T-helper 1 cell treated with Interleukin-12 subunit alpha and Interleukin-12 subunit beta and Interleukin-4 antibody, amounts not matched to agents 30 ng/mL and 1 ng/mL, for 36 hours (primary cell): ENCODE measurements around the gene TBC1D12. TPM values are rescaled to one million over a fixed set of nuclear protein-coding genes. Genes with fewer than 3 reads are reported as not detected.
"Not testable (repeated sequence)": the region's sequence is repeated elsewhere in the genome, so short reads cannot be mapped to it uniquely, and the experiment has no call there.

Experiments used
- intact Hi-C: fragments of 100-400 bp; cut with micrococcal nuclease; formaldehyde crosslinking; loops from one replicate; pipeline ENCODE4 v1.15.1; 2024
- total RNA-seq: library from RNA; stranded (reverse); gene quantifications from 2 replicates; pipeline ENCODE4 v1.2.3, GENCODE V29; 2022

TBC1D12 gene
- 0.29 and 0.74 TPM in 2 replicates for total RNA-seq

DNA sequence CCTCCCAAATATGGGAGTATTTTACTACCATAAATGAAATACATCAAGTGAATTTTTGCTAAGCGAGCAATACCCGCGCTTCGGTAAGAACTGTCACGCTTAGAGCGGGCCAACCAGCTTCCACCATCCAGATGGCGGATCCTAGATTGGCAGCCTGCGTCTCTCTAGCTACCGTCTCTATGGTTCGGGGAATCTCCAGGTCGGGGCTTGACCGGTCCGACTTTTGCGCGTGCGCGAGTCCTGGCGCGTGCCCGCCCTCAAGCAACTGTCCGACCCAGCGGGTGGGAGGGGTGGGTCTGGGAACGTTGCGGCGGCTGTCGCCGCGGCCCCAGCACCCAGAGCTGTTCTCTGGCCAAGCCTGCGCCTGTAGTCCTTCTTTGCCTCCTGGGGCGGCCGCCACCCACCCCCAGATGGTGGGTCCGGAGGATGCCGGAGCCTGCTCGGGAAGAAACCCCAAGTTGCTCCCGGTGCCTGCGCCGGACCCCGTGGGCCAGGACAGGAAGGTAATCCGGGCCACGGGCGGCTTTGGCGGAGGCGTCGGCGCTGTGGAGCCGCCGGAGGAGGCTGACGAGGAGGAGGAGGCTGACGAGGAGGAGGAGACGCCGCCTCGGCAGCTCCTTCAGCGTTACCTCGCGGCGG, at the start of gene TBC1D12:
TBC1D12 (plus strand) TSS at position 338 of the 639 bp plus-strand sequence; CDS start at position 411, 73 bp downstream.
- intact Hi-C loops = loop anchor here (1.0 kb wide), 1 partner anchor 40 kb away; the partner anchor contains the start of gene NOC3L

DNA sequence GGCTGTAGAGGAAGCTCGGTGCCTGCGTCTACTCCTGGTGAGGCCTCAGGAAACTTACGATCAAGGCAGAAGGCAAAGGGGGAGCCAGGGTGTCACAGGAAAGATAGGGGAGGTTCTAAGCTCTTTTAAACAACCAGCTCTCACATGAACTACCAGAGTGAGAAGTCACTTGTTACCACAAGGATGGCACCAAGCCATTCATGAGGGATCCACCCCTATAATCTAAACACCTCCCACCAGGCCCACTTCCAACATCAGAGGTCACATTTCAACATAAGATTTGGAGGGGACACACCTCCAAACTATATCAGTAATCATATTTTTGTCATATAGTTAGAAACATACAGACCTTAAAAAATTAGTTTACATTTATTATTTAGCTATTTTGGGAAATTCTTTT, 49.0 kb upstream of the TBC1D12 start:
- intact Hi-C loops = no loop called here

DNA sequence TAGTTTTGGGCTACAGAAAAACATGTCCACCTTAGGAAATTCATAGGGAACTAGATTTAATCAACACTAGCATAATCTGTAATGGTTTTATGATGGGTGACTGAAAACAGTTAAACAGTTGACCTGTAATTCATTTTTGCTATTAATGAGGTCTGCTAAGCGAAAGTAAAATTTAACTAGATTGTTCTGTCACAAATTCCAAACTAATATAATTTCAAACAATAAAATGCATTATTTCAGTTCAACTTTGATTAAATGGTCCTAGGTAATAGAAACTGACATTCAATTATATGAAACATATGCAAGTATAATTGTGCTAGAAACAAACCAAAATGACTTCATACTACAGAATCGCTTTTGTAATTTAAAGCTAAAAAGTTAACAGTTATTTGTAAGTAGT, 46.5 kb upstream of the TBC1D12 start:
- intact Hi-C loops = no loop called here

DNA sequence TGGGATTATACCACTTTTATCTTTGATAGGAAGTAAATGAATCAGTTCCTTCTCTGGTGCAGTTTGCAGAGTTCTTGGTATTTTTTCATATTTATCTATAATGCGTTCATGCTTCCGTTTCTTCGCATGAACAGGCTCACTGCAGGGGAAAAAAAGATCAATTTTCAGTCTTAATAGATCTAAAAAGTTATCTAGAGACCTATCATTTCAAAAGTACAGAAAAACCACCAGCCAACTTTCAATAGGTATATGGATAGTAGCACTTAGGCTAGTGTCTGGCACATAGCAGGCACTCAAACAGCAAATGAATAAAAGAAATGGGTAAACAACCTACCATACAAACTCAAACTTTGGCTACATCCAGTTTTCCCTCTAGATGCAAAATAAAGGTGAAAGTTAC, 45.1 kb upstream of the TBC1D12 start:
- intact Hi-C loops = no loop called here

DNA sequence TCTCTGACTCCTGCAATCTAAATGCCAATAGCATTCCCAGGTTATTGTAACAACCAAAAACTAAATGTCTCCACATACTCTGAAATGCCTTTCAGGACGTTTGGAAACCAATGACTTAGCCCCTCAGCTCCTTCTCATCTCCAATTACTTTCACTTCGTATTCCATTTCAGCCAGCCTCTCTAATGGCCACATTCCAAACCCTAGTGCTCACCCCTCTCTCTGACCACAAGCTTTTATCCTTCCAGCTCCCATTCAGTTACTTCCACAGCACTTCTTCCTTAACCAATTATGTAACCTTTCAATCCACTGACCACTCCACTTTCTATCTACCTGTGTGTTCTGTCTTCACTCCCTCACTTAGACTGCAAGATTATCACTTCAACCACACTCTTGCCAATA, 43.9 kb upstream of the TBC1D12 start:
- intact Hi-C loops = no loop called here

DNA sequence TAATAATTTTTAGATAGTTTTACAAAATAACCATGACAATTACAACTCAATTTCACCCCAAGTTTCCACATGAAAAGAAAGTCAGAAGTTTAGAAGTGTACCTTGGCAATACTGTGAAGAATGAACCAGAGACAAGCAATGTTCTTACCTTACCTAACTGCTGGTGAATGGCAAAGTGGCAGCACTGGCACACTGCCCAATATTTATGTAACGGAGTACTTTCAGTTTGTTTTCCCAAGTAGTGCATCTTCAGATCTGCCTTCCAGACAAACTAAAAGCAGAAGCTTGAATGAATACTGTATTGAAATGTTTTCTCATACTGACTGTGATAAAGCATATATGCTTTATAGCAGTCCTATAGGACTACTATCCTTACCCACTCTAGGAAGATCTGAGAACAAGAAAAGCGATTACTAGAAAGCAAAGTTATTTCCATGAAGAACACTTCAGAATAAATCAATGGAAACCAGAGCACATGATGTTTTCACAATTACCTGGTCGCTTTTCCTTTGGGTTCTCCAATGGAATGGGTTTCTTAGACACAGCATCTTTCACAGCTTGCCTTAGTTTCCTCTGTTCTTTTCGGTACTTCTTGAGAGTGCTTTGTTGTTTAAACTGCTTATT, 41.1 kb upstream of the TBC1D12 start:
- intact Hi-C loops = loop anchor here (5.0 kb wide), 3 partner anchors 81 to 1201 kb away; partner anchors contain the start of genes CEP55 and SORBS1

DNA sequence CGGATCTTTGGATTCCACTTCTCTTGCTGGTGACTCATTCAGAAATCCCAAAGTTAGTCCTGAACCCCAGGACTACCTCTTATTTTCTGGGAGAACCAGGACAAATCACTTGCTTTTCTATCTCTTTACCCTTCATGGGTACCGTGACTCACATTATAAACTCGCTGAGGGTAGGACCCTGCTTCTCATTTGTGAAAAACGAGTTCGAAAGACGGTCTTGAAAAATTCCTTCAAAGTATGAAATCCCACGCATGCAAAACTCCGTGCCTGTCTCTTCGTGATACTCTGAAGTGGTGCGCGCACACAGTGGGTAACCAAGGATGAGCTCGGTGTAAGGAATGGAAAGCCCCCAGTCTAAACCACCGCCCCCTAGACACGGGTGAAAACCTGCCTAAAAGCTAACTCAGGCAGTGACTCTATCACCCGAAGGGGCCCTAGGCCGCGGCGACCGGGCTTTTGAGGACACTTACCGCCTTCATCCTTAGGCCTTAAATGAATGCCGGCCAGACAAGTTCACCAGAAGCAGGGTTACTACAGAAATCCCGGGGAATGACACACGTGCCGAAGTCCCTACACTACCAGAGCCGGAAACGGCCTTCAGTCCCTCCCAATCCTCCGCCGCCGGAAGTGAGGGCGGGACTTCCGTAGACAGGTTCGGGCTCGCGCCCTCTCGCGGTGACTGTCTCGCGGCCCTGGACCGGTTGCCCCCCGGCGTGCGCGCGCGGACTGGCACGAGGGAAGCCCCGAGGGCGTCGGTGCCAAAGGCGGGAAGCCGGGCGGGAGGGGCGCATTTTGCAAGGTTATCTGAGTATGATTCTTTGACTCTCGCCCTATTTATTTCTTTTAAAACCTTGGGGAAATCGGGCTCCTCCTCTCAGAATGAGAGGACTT, 39.7 kb upstream of the TBC1D12 start, which contains the start of gene NOC3L:
NOC3L (minus strand) TSS at position 580 of the 891 bp plus-strand sequence; CDS start at position 479, 101 bp downstream.
- intact Hi-C loops = loop anchor here (1.0 to 5.0 kb wide), 11 partner anchors 40 to 1514 kb away; partner anchors contain the start of genes CEP55, EXOC6, FRA10AC1 and HELLS

DNA sequence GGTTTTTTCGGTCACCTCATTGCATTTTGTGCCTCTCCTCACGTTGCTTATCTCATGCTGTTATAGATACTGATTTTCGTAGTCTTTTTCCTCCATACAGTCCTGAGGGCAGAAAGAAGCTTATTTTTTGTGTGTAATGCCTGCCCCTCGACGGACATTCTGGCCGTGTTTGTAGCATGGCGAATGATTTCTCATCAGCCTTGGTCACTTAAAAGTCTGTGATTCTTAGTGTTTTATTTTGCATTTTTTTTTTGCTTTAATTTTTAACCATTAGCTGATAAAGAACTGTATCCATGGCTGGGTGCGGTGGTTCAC, 39.1 kb upstream of the TBC1D12 start:
- intact Hi-C loops = loop anchor here (1.0 to 5.0 kb wide), 7 partner anchors 43 to 1514 kb away; partner anchors contain the start of genes CEP55, EXOC6 and SORBS1

DNA sequence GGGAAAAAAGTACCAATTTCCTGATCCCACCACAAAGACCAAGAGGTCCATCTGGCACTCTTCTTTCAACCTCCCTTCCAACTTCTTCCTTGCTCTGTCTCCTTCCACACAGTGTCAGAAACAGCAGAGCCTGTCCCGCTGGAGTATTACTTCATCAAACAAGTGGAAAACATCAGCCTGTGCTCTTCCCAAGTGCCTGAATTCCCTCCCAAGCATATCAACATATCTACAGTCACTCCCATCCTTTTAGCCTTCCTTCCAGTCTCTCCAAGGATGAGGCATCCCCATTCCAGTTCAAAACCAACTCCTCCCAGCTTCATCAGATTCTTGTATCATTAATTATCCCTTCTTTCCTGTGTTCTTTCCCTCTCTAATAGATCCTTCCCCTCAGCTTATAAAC, 37.9 kb upstream of the TBC1D12 start:
- intact Hi-C loops = loop anchor here (5.0 kb wide), 3 partner anchors 78 to 1198 kb away; partner anchors contain the start of genes CEP55 and SORBS1

DNA sequence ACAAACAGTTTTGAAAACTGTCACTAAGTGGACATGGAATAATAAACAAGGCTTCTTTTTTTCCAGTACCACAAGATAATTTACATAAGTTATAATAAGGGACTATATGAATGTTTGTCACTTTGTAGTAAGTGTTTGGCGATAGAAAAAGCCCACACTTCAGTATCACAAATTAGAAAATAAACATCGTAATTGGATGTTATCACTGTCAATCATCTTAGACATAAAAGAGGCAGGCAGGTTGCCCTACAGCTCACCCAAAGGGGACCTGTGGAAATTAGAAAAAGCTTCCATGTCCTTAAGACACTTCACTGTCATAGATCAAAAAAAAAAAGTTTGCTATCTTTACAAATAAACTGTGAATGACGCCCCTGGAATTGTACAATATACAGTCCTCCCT, 36.0 kb upstream of the TBC1D12 start:
- intact Hi-C loops = no loop called here

DNA sequence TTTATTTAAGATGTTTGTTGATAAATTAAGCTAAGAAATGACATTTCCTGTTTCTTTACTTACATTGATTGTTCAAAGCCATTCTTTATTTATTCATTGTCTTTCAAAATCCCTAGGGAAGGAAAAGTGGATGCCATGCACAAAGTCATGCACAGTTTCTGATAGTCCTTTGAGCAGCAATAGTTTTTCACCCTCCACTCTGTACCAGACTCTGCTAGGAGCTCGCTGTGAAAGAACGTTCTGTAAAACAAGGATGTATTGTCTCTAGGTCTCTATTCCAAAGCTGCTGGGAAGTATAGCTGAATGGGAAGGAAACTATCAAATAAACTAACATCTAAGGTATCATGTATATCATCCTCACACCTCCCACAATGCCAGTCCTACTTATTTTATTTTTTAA, 31.8 kb upstream of the TBC1D12 start:
- intact Hi-C loops = no loop called here

DNA sequence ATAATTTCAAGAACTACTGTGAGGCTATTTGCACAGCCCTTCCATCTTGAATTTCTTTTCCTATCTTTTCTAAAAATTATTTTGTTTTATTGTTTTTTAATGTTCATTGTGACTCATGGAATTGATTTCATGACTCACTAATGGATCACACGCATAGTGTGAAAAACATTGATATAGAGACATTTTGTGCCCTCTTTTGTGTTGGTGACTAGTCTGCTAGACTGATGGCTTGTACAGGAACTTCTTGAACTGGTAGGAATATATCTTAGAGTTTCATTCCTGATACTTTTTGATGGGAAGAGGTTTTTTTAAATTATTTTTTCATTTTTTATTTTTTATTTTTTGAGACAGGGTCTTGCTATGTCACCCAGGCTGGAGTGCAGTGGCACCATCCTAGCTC, 27.0 kb upstream of the TBC1D12 start:
- intact Hi-C loops = no loop called here

DNA sequence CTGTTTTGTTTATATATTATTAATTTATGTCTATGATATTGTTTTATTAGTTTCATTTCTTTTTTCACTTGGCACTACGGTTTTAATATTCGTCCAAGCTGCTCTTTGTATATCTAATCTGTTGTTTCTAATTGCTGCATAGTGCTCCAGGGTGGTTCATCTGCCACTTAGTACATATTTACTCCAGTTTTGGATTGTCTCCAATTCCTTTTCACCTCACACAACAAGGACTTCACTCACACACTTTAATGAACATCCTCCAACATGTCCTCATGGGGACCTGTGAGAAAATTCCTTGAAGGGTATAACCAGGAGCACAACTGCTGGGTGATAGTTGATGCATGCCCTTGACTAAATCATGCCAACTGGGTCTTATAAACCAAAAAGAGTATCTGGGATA, 25.5 kb upstream of the TBC1D12 start:
- intact Hi-C loops = no loop called here

DNA sequence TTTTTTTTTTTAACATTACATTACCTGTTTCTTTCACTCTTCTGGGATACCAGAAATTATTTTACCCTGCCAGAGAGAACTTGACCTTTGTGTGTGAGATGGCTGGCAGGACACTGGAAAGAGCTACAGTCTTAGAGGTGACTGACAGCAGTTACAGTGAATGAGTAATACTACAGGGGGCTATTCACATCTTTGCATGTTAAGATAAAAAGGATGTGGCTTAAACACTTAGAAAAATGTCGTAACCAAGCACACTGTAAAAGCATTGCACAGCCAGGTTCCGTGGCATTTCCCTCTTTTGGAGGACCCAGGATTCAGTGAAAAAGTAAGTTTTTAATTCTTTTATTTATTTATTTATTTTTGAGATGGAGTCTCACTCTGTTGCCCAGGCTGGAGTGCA, 18.8 kb upstream of the TBC1D12 start:
- intact Hi-C loops = no loop called here

DNA sequence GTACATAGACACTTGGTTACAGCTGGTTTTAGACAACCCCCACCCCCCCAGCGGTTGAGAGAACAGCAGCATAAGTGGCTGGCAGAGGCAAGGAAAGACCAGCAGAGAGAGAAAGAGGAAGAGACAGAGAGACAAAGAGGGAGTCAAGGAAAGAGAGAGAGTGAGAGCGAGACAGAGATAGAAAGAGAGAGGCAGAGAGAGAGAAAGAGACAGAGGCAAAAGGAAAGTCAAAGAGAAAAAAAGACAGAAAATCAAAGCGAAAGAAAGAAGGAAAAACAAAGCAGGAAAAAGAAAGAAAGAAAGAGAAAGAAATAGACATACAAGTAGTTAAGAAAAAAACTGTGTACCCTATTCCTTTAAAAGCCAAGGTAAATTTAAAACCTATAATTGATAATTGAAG, 16.6 kb upstream of the TBC1D12 start:
- intact Hi-C loops = not testable (repeated sequence)

DNA sequence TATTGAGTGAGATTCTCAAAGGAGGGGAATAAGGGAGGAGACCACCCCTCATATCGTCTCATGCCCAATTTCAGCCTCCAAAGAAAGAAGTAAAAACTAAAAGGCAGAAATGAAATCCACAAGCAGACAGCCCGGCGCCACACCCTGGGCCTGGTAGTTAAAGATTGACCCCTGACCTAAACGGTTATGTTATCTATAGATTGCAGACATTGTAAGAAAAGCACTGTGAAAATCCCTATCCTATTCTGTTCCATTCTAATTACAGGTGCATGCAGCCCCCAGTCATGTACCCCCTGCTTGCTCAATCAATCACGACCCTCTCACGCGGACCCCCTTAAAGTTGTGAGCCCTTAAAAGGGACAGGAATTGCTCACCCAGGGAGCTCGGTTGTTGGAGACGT, 10.2 kb upstream of the TBC1D12 start:
- intact Hi-C loops = not testable (repeated sequence)

DNA sequence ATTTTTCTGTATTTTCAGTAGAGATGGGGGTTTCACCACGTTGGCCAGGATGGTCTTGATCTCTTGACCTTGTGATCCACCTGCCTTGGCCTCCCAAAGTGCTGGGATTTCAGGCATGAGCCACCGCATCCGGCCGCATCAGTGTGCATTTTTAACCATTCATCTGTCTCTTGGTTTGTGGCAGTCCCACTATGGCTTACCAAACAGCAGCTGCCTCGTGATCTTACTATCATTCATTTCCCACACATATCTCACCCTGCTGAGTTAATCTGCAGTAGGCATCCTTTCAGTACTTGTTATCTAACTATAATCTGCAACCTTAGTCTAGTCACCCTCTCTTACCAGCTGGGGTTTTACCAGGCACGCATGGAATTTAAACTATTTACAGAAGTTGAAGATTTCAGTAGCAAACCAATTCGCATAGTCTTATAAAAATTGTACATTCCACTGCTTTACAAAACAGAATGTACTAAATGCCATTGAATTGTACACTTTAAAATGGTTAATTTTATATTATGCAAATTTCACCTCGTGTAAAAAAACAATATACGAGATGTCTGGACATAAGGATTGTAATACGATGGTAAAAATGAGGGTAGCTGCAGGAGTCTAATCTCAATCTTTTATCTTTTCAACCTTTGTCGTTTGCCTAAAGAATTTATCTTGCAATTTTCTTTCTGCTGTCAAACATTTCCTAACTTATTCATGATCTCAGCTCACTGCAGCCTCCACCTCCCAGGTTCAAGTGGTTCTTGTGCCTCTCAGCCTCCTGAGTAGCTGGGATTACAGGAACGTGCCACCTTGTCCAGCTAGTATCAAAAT, 4.6 kb upstream of the TBC1D12 start:
- intact Hi-C loops = no loop called here

DNA sequence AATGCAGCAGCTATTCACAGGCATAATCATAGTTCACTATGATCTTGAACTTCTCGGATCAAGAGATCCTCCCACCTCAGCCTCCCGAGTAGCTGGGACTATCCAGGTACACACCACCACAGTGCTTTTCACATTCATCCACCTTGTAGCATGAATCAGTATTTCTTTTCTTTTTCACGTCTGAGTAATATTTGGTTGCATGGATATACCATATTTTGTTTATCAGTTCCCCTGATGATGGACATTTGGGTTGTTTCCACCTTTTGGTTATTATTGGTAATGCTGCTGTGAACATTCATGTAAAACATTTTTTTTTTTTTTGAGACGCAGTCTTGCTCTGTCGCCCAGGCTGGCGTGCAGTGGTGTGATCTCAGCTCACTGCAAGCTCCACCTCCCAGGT, 3.6 kb upstream of the TBC1D12 start:
- intact Hi-C loops = no loop called here

DNA sequence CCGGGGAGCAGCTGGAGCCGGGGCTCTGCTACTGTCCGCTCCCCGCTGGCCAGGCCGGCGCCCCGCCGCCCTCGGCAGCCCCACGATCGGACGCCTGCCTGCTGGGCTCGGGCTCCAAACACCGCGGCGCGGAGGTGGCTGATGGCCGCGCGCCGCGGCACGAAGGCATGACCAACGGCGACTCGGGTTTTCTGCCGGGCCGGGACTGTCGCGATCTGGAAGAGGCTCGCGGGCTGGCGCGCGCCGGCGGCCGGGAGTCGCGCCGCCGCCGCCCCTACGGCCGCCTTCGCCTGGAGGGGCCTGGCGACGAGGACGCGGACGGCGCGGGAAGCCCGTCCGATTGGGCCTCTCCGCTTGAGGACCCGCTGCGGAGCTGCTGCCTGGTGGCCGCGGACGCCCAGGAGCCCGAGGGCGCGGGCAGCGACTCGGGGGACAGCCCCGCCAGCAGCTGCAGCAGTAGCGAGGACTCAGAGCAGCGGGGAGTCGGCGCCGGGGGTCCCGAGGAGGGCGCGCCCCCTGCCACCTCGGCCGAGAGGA, 570 bp downstream of the TBC1D12 start:
- intact Hi-C loops = loop anchor here (1.0 kb wide), 2 partner anchors 41 to 142 kb away; partner anchors contain the start of genes HELLS and NOC3L
